NCI-H524 (cell line): Measurements from ENCODE around the gene MMRN1.

Experiments
- DNase-seq, 2 experiments: peaks; one replicate each; lab custom pipeline; 2025; lab: John Stamatoyannopoulos, UW

Gene MMRN1, protein sequence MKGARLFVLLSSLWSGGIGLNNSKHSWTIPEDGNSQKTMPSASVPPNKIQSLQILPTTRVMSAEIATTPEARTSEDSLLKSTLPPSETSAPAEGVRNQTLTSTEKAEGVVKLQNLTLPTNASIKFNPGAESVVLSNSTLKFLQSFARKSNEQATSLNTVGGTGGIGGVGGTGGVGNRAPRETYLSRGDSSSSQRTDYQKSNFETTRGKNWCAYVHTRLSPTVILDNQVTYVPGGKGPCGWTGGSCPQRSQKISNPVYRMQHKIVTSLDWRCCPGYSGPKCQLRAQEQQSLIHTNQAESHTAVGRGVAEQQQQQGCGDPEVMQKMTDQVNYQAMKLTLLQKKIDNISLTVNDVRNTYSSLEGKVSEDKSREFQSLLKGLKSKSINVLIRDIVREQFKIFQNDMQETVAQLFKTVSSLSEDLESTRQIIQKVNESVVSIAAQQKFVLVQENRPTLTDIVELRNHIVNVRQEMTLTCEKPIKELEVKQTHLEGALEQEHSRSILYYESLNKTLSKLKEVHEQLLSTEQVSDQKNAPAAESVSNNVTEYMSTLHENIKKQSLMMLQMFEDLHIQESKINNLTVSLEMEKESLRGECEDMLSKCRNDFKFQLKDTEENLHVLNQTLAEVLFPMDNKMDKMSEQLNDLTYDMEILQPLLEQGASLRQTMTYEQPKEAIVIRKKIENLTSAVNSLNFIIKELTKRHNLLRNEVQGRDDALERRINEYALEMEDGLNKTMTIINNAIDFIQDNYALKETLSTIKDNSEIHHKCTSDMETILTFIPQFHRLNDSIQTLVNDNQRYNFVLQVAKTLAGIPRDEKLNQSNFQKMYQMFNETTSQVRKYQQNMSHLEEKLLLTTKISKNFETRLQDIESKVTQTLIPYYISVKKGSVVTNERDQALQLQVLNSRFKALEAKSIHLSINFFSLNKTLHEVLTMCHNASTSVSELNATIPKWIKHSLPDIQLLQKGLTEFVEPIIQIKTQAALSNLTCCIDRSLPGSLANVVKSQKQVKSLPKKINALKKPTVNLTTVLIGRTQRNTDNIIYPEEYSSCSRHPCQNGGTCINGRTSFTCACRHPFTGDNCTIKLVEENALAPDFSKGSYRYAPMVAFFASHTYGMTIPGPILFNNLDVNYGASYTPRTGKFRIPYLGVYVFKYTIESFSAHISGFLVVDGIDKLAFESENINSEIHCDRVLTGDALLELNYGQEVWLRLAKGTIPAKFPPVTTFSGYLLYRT

GRCh38 chr4:89894649-89895550, at the start of gene MMRN1:
Gene MMRN1 (plus strand): TSS chr4:89894854. CDS start chr4:89894972, 118 bp downstream.
- DNase-seq, result no peak

- no peak for DNase-seq
These were observed 46.9 kb upstream of the MMRN1 start for GRCh38 chr4:89847571-89848325.

- no peak for DNase-seq
These were observed 39.4 kb upstream of the MMRN1 start for GRCh38 chr4:89855236-89855635.

DNA sequence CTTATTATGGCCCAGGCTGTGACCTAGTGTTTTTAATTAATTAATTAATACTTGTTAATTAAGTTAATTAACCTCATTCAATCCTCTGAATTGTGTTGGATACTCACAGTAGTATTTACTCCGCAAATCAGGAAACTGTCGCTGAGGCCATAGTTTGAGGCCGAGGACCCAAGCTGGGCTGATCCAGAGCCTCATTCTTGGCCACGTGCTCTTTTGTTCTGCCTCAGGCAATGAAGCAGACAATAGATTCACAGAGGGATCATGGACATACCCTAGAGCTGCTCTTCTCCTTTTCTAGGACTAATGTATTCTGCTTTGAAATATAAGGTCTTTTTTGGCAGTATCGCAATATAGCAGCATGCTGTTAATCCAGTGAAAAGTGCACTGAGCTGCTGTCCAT, 33.7 kb upstream of the MMRN1 start:
- no peak for DNase-seq

DNA sequence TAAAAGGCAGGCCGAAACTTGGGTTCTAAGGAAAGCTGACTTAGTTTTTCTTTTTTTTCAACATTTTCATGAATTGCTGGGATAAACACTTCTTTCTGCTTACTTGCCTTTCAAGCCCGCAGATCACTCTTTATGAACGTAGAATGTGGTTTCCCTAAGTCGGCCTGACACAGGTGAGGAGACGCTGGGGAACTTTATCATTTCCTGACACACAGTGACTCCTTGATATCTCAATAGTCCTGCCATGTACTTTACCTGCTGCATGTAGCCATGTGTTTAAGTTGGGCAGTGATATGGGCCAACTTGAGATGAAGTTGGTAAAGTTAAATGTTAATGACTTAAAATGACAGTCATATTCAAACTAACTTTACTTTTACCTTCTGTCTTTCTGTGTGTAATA, 31.1 kb upstream of the MMRN1 start:
- no peak for DNase-seq

DNA sequence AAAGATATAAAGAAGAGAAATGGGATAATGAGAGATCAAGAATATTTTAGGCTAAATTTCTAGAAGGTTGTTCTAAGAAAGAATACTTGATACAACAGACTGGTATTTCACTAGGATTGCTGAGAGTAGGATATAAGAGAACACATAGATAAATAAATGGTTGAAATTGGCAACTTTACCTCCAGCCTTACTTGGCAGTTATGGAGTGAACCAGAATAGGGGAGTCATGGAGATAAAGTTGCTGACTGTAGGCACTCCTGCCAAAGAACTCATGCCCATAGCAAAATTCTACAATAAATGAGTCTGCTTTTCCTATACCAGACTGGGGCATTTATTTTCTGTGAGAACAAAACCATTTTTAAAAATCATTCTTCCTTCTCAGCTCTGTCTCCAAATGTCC, 26.4 kb upstream of the MMRN1 start:
- DNase-seq, result no peak

- DNase-seq, result no peak
These were observed 25.6 kb upstream of the MMRN1 start for GRCh38 chr4:89868999-89869589.

DNA sequence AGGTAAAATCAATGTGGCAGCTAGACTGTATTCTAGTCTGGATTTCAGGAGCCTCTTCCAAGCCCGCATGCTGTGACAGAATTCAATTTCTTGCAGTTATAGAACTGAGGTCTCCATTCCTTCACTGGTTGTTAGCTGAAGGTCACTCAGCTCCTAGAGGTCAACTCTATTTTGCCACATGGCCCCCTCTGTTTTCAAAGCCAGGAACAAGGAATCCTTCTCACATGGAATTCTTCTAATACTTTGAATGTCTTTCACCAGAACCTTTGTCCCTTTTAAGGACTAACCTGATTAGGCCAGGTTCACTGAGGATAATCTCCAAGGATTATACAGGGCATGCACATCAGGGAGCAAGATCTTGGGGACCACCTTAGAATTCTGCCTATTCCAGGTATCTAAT, 23.4 kb upstream of the MMRN1 start:
- no peak for DNase-seq

DNA sequence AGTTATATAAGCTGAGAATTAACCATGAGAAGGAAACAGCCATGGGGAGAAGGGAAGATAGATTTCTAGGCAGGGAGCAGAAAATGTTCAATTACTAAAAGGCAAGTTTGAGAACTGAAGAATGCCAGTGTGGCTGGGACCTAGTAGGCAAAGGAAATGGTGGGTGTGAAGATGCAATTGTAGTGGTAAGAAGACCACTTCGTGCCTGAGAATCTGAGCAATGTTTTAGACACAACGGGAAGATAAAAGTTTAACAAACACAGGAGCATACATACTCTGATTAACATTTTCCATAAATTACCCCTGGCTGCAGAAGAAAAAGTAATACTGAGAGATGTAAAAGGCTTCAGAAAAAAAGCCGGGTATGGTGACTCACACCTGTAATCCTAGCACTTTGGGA, 18.1 kb upstream of the MMRN1 start:
- DNase-seq, result no peak

GRCh38 chr4:89878611-89879010, 16.0 kb upstream of the MMRN1 start:
- no peak for DNase-seq

- no peak for DNase-seq
These were observed 15.4 kb upstream of the MMRN1 start for GRCh38 chr4:89879215-89879614.

DNA sequence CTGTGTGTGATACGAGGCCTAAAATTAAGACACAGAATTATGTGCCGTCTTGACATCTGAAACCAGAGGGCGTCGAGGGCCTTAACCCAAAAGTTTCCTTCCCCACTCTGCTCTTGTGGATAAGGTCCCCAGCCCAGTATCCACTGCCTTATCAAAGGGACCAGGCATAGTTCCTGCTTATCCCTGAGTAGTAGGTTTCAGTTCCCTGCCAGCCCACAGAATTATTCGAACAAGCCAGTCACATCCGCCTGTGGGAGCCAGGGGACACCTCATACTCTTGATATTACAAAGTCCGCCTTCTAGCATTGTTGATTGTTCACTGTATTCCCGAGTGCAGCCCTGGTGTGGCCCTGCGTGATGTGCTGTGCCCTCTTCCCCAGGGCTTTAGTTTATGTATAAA, 5.4 kb upstream of the MMRN1 start:
- no peak for DNase-seq

GRCh38 chr4:89897867-89898266, 3.2 kb downstream of the MMRN1 start:
- no peak for DNase-seq

DNA sequence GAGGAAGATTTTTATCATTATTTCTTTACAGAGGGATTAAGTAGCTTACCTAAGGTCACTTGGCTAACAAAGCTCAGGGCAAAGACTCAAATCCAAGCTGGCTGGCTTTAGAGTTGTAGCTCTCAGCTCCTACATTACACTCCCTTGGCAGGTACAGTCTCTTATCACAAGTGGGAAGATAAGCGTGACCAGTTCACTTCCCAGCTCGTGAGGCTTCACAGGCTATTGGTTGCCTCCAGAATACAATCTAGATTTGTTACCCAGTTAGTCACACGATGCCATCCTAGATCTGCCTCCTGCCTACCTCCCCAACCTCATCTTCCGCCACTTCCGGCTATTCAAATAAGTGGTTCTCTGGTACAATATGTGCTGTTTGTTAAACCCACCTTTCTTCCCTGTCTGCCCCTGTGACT, 3.7 kb downstream of the MMRN1 start:
- no peak for DNase-seq

DNA sequence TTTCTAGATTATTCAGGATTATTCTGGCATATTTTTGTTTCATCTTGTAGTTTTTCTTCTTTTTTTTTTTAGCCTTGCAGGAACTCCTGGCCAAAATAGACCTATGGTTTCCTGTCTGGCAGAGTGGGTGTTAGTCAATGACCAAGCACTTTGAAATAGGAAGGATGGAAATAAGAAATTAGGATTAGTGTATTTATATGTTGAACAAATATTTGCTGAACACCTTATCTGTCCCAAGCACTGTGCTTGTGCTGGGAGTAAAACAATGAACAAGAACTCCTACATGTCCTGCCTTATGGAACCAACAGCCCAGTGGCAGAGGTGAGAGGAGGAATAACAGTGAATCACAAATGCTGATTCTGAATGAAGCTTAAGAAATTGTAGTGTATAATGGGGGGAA, 4.5 kb downstream of the MMRN1 start:
- no peak for DNase-seq

GRCh38 chr4:89899854-89900253, 5.2 kb downstream of the MMRN1 start:
- DNase-seq, result no peak

- peak; percentile 7 to 46 for DNase-seq
These were observed 7.3 kb downstream of the MMRN1 start for GRCh38 chr4:89901808-89902431.

DNA sequence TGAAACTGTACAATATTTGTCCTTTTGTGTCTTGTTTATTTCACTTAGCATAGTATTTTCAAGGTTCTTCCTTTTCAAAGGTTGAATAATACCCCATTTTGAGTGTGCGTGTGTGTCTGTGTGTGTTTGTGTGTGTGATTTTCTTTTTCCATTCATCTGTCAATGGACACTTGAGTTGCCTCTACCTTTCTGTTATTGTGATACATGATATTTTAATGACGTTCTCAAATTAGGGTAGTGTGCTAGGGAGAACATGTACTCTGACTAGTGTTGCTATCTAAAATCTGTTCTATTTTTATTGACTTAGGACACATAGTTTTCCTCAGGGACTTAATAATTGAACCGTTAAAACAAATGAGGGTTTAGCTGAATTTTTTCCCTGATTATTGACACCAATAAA, 9.9 kb downstream of the MMRN1 start:
- peak; percentile 10 to 43 for DNase-seq

DNA sequence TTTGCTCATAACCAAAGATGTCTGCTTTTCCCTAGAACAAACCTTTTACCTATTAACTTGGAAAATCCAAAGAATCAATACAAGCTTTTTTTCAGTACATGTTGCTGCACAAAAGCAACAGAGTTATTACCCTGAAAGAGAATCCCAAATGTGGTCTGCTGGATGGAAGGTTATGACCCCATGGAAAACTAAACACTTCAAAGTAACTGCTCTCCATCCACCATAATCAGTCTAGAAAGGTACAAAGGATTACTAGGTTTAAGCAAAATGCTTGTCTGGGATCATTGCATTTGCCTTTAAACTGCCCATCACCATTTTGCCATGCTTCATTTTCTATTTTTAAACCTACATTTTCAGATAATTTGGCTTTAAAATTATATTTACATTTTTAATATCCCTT, 11.7 kb downstream of the MMRN1 start:
- DNase-seq, result no peak
